ENCODE data around the gene VAV3.
"Not testable (repeated sequence)": the region's sequence is repeated elsewhere in the genome, so short reads cannot be mapped to it uniquely, and the experiment has no call there.

Gene VAV3

GRCh38 chr1:107787299-107787698 is 177.7 kb downstream of the VAV3 start:
- DNase-seq: no peak

DNA sequence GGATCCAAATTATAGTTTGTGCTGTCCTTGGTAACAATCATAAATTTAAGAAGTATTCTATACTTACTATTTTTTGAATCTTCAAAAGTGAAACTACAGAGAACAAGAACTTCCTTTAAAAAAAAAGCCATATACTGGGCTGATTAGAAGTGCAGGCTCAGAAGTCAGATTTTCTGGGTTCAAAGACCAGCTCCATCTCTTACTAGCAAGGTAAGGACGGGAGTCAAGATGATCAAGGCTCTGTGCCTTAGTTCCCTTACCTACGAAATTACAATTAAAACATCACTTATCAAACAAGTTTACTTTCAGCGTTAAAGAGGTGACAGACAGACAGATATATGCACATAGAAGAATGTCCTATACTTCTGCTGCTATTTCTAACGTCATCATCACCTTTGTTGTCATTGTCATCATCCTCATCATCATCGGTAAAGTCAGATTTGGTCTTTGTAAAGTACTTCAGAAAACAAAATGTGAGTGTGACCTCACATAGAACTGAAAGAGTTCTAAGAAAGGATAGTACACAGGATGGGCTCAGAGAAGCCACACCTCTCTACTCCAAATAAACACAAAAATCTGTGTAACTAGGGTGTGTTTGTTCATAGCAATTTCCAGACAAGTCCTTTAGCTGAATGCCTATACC is 178.7 kb downstream of the VAV3 start:
- DNase-seq: no peak

- DNase-seq: no peak
Measured at GRCh38 chr1:107785496-107786202, 179.3 kb downstream of the VAV3 start.

DNA sequence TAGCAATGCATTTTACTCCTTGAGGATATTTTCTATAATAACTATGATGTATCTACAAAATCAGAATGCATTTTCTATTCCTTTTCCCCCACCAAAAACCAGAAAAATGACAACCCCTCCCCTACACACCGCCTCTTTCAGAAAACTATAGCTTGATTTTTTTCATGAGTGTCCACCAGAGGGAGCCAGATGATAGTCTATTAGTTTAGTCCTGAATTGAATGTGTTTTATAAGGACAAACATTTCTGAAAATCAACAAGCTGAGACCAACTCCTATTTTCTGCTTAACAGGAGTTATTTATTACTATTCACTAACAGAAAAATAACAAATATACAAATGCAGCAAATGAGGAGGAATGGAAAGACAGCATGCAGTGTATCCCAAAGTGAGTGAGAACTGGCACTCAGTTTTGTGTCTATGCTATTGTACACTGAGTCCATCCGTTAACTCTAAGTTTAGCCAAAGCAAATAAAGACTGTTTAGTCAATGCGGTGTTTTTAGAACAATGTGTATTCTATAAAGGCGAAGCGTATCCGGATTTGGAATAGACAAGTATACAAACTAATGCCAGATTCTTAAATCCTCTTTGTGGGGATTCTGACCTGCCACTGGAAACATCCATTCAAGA is 182.6 kb downstream of the VAV3 start:
- DNase-seq: peak; percentile 58

- DNase-seq: no peak
Measured at GRCh38 chr1:107781245-107781644, 183.7 kb downstream of the VAV3 start.

GRCh38 chr1:107777664-107778047 is 187.3 kb downstream of the VAV3 start:
- no peak for DNase-seq

DNA sequence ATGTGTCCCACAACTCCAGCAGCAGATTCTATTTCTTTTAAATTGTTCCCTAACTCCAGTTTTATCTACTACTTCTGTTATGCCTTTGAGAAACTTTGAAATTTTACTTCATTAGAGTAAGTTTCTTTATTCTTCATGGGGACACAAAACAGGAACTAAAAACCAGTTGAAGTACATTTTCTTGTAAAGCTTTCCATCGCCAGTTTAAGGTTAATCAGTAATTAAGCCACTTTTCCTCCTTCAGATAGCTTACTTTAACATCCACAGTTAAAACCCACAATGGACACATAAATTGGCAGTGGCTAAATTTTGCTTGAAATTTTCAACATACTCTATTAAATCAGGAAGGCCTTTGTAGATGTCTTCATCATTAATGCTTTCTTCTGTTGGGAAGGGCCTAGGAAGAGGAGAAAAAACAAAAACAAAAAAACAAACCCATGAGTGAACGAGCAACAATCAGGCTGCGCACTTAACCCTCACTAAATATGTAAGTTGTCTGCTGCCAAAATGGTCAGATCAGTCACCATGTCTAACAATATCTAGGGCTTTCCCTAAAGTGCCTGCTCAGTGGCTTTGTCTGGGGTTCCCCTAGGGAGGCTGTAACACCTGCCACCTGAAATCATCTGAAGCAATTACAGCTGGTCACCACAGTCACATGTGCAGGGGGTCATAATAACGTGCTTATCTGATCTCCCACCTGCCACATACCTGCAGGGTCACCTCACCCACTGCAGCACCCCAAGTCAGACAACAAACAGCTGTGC is 187.9 kb downstream of the VAV3 start:
- no peak for DNase-seq

DNA sequence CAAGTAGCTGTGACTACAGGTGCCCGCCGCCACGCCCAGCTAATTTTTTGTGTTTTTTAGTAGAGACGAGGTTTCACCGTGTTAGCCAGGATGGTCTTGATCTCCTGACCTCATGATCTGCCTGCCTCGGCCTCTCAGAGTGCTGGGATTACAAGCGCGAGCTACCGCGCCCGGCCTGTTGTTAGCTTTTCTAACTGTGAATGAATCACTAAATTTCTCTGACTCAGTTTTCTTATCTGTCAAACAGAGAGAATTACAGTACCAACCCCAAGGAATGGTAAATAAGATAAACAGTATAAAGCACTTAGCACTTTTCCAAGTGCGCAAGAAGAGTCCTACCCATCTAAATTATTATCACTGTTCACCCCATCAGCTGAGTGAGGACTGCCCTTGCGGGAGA is 193.6 kb downstream of the VAV3 start:
- no peak for DNase-seq

DNA sequence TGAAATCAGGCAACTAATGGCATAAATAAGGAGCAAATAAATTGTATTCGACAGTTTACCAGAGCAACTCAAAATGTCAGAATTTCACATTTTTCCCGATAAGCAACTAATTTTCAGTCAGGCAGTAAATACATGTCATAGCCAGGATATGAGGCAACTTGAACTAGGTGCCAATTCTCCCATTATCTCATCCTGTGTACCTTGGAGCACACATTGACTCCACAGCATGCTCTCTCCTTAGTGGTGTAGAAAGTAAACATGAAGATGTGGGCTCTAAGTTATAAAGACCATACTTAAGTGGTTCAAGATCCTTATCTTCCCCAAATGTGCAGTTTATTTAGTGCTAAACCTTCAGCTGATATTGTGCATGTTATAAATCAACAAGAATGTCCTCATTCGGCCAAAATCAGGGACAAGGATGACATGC is 197.8 kb downstream of the VAV3 start:
- DNase-seq: no peak

DNA sequence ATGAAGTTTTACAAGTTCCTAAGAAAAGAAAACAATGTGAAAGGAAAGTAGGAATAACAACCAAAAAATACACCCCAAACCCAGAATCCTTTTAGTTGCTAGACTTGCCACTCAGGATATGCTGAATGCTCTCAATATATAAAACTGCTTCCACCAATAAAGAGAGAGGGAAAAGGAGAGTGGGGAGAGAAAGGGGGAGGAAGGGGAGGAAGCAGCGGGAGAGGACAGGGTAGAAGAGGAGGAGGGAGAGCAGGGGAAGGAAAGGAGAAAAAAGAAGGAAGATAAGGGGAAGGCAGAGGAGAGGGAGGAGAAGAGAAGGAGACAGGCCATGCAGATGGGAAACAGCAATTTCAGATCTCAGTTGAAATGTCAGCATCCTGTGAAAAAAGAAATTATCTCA is 198.4 kb downstream of the VAV3 start:
- no peak for DNase-seq

- DNase-seq: no peak
Measured at GRCh38 chr1:107762751-107763390, 202.1 kb downstream of the VAV3 start.

GRCh38 chr1:107760065-107760464 is 204.9 kb downstream of the VAV3 start:
- DNase-seq: no peak

DNA sequence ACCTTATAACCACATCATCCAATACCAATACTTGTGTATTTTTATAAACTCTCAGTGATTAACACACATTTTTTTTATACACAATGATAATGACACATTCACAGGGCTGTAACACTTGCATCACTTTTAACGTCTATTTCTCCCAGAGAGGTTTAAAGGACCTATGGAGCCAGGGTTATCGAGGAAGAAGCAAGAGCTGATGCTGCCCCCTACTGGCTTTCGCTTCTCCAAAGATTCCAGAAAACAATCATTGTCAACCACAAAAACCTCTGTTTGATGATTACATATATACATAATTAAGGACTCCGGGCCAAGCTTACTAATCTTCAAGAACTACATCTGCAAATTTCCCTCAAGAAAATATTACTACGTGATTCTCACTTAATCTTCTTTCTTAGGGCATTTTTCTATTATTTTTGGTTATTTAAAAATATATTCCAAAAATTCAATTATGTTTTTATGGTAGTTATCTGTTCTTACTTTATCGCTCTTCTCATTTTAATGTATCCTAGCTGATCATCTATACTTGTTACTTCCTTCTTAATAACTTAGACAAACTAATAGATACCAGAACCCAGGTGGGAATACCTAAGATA is 214.5 kb downstream of the VAV3 start:
- peak; percentile 79 for DNase-seq

GRCh38 chr1:107748531-107748930 is 216.4 kb downstream of the VAV3 start:
- DNase-seq: peak; percentile 24

DNA sequence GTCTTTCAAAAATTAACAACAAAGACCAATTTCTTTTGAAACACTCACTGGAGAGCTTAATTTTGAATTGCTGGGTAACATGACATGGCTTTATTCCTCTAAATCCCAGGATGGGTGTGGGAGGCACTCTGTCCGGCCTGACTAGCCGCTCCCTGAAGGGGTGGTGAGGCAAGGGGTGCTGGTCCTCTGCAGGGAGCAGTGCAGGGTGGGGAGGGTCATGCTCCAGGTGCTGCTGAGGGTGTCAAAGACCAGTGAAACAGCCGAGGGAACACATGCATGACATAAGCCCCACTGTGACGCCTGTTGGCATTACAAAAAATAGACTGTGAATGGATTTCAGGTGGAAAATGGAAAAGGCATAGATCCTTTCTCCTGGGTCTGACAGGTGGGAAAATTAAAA is 223.7 kb downstream of the VAV3 start:
- no peak for DNase-seq

GRCh38 chr1:107740579-107740978 is 224.4 kb downstream of the VAV3 start:
- peak; percentile 1 for DNase-seq

DNA sequence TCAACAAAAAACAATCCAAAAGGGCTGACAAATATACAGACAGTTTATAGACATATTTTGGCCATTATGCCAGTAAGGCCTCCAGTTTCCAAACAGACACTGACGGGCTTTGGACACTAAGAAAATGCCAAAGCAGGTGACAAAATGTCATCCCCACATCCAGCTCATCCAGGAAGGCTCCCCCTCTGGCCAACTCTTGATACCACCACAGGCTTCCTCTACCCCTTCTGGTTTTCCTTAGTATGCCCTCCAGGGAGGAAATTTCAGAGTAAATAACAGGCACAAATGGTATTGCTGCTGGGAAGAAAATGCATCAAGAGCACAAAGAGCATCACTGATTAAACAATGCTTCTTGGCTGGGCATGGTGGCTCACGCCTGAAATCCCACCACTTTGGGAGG is 225.3 kb downstream of the VAV3 start:
- no peak for DNase-seq

GRCh38 chr1:107739201-107739600 is 225.8 kb downstream of the VAV3 start:
- no peak for DNase-seq

DNA sequence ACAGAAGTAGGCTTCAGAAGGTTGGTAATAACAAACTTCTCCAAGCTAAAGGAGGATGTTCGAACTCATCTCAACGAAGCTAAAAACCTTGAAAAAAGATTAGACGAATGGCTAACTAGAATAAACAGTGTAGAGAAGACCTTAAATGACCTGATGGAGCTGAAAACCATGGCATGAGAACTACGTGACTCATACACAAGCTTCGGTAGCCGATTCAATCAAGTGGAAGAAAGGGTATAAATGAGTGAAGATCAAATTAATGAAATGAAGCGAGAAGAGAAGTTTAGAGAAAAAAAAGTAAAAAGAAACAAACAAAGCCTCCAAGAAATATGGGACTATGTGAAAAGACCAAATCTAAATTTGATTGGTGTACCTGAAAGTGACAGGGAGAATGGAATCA is 231.6 kb downstream of the VAV3 start:
- not testable (repeated sequence) for DNase-seq

- DNase-seq: peak; percentile 8
Measured at GRCh38 chr1:107727866-107728265, 237.1 kb downstream of the VAV3 start.

DNA sequence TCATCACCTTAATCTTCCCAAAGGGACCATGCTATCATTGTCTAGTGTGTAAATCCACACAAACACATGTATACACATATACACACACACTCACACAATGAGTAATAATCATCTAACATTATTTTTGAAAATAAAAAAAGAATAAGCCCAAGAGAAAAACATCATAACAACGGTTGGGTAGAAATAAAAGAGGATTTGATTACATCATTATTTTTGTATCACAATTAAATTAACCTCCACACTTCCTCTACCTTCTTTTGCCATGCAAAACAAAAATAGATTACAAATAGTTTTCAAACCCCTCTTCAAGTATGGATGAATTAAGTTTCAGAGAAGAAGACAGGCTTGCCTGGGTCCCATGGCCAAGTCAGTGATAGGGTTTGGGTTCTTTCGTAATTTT is 238.1 kb downstream of the VAV3 start:
- no peak for DNase-seq

GRCh38 chr1:107724648-107725047 is 240.3 kb downstream of the VAV3 start:
- peak; percentile 39 for DNase-seq

- DNase-seq: not testable (repeated sequence)
Measured at GRCh38 chr1:107720210-107720609, 244.8 kb downstream of the VAV3 start.

Data from fibroblast of skin of right quadriceps (primary cell).